K562 (cell line): ENCODE data around the gene PRKAG1. TPM values are rescaled to one million over a fixed set of nuclear protein-coding genes. Genes with fewer than 3 reads are reported as not detected.

ENCODE experiments used
- BCLAF1 ChIP-seq, 2 experiments: fragments of 450-650 bp in 1 of 2; IDR thresholded peaks; 2 replicates each; pipeline ENCODE4 v1.6.1; 2011 to 2017; ENCODE audit warnings: low read depth in 2 of 2, antibody characterized with exemption in 1 of 2, borderline replicate concordance in 1 of 2, low read length in 1 of 2, mild to moderate bottlenecking in 1 of 2, mixed read lengths in 1 of 2; ENCODE audit not compliant: control insufficient read depth in 1 of 2
- CBX1 ChIP-seq: sonication (generic); IDR thresholded peaks from 2 replicates; pipeline ENCODE4 v1.6.1; 2016; ENCODE audit warnings: antibody characterized with exemption, low read depth, mild to moderate bottlenecking
- CBX8 ChIP-seq: fragments of 200-600 bp; sonication (generic); IDR thresholded peaks from 2 replicates; pipeline ENCODE4 v1.6.1; 2012; ENCODE audit warnings: borderline replicate concordance, mixed run types, low read depth, mild to moderate bottlenecking, moderate library complexity, mixed read lengths, low read length, control low read depth, inconsistent platforms; ENCODE audit not compliant: poor library complexity, severe bottlenecking; ENCODE audit errors: extremely low read depth
- CHD7 ChIP-seq: fragments of 200-600 bp; sonication (generic); IDR thresholded peaks from one replicate; pipeline ENCODE4 v1.6.1; 2012; ENCODE audit warnings: mild to moderate bottlenecking, low read depth, low read length, inconsistent platforms
- ETV6 ChIP-seq, 3 experiments: fragments of 150-350 bp in 1 of 3; sonication (generic) in 1 of 3; formaldehyde crosslinking in 1 of 3; IDR thresholded peaks; 2 replicates each; pipeline versions ENCODE4 v1.6.1 to v1.8.0; 2014 to 2022; ENCODE audit warnings: borderline replicate concordance in 2 of 3, low read depth in 2 of 3, antibody characterized with exemption in 1 of 3, low read length in 1 of 3, mild to moderate bottlenecking in 1 of 3, missing genetic modification reagents in 1 of 3
- HNRNPH1 ChIP-seq: fragments of 200-400 bp; formaldehyde crosslinking; optimal IDR thresholded peaks from 2 replicates; pipeline ENCODE3; 2017; ENCODE audit warnings: low read depth, mild to moderate bottlenecking, low read length, moderate library complexity
- NONO ChIP-seq, 2 experiments: fragments of 200-400 bp in 1 of 2; fragments of 450-650 bp in 1 of 2; formaldehyde crosslinking in 1 of 2; IDR thresholded peaks; 2 replicates each; pipeline ENCODE4 v1.6.1; 2017; ENCODE audit warnings: low read depth in 2 of 2, mild to moderate bottlenecking in 2 of 2, moderate library complexity in 2 of 2, low read length in 1 of 2
- PHF8 ChIP-seq: fragments of 200-600 bp; sonication (generic); IDR thresholded peaks from 2 replicates; pipeline ENCODE4 v1.6.1; 2012; ENCODE audit warnings: mixed run types, mild to moderate bottlenecking, inconsistent platforms, low read length, moderate library complexity, borderline replicate concordance
- YBX1 ChIP-seq: fragments of 450-650 bp; IDR thresholded peaks from 2 replicates; pipeline ENCODE4 v1.7.1; 2016; ENCODE audit warnings: mild to moderate bottlenecking
- polyA plus RNA-seq, 8 experiments: library from polyadenylated mRNA; depleted of rRNA in 4 of 8; stranded (reverse) in 5 of 8; unstranded in 3 of 8; fragments of >200 nt; fragmentation: Nextera tagmentation in 2 of 8; fragmentation: Illumina TruSeq in 1 of 8; extraction: Ambion mirVana in 2 of 8; extraction: Trizol in 1 of 8; gene quantifications; 2 replicates each; pipeline versions ENCODE4 v1.2.1 to v1.2.3, GENCODE V29; 2011 to 2014; ENCODE audit warnings: inconsistent platforms in 1 of 8, missing spikeins in 1 of 8
- total RNA-seq, 7 experiments: library from RNA; depleted of rRNA in 6 of 7; stranded (reverse); fragments of >200 nt in 6 of 7; fragmentation: Illumina TruSeq in 2 of 7; extraction: Trizol in 2 of 7; gene quantifications; 2 replicates each; pipeline versions ENCODE4 v1.2.1 to v1.2.3, GENCODE V29; 2011 to 2021; ENCODE audit warnings: low replicate concordance in 1 of 7

PRKAG1 gene
- total and polyA plus RNA-seq, 9 of the 15 experiments (the other 6 are each of a cell fraction or from before 2014, with no cell fraction given): 51.1 to 126 (median 79.1) TPM

GRCh38 chr12:49019120-49019430 lies 499 bp upstream of the PRKAG1 start (continued):
- TF ChIP-seq CHD7: no peak
- TF ChIP-seq PHF8: no peak
- TF ChIP-seq CBX8: no peak
- no peak for TF ChIP-seq HNRNPH1
- TF ChIP-seq BCLAF1 (IDR thresholded peaks at IDR 0.05; ENCODE audit: borderline replicate concordance in 1 of 2, control insufficient read depth in 1 of 2, low read depth in 2 of 2, low read length in 1 of 2): no peak
- no peak for TF ChIP-seq ETV6 (IDR thresholded peaks at IDR 0.05; ENCODE audit: borderline replicate concordance in 1 of 2, low read depth in 2 of 2, low read length in 1 of 2)
- TF ChIP-seq ETV6 (CRISPR knock-in tag; IDR thresholded peaks at IDR 0.05; ENCODE audit: borderline replicate concordance): no peak
- no peak for TF ChIP-seq YBX1
- no peak for TF ChIP-seq CBX1
- TF ChIP-seq NONO (IDR thresholded peaks at IDR 0.05; ENCODE audit: low read depth in 2 of 2, low read length in 1 of 2): no peak
